AML-193 (cell line): Measurements from ENCODE around the gene LRP10.
"Not testable (repeated sequence)": the region's sequence is repeated elsewhere in the genome, so short reads cannot be mapped to it uniquely, and the experiment has no call there.

ENCODE experiments used
- DNase-seq, 2 experiments: peaks; one replicate each; lab custom pipeline; 2025; lab: John Stamatoyannopoulos, UW

LRP10 gene

DNA sequence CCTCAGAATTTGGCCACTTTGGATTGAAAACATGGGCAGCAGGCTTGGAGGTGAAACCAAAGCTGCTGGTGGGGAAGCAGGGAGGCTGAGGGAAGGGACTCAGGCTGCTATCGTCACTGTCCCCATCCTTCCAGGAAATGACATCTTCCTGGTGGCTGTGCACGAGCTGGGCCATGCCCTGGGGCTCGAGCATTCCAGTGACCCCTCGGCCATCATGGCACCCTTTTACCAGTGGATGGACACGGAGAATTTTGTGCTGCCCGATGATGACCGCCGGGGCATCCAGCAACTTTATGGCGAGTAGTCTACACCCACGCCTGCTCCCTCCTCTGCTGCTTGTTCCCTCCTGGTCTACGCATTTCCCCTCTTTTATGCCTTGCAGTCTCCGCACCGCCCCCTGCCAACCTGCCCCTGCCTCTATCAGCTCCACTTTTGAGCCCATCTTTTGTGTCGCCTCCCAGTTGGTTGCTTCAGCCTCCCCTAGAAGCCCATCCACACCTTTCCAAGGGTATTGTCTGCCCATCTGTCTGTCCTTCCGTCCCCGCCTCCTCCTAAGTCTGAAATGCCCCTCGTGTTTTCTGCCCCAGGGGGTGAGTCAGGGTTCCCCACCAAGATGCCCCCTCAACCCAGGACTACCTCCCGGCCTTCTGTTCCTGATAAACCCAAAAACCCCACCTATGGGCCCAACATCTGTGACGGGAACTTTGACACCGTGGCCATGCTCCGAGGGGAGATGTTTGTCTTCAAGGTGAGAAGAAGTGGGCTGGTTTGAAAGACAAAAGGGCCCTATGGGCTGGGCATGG lies 28.2 kb upstream of the LRP10 start:
- DNase-seq, result no peak

DNA sequence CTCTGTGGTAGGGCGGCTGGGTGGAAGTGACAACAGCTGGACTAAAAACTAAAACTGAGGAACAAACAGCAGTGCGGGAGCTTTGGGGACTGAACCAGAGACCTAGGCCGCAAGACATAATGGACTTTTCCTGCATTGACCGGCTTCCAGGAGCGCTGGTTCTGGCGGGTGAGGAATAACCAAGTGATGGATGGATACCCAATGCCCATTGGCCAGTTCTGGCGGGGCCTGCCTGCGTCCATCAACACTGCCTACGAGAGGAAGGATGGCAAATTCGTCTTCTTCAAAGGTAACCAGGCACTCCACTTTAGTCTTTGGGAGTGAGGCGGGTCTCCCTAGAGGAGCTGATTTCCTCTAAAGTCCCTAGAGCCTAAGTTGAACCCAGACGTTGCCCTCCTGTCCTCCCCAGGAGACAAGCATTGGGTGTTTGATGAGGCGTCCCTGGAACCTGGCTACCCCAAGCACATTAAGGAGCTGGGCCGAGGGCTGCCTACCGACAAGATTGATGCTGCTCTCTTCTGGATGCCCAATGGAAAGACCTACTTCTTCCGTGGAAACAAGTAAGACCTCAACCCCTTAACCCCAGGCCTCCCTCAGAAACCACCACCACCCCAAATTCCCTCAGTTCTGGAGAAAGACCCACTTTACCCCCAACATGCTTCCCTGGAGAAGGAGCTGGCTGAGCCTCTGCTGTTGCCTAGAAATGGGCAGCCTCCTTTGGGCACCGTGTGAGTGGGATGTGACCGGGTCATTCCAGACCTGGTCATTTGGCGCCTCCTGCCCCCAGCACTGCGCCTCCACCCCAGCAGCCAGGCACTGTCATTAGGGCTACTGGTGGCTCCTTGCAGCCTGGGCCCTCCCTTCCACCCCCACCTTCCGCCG lies 27.1 kb upstream of the LRP10 start:
- no peak for DNase-seq

DNA sequence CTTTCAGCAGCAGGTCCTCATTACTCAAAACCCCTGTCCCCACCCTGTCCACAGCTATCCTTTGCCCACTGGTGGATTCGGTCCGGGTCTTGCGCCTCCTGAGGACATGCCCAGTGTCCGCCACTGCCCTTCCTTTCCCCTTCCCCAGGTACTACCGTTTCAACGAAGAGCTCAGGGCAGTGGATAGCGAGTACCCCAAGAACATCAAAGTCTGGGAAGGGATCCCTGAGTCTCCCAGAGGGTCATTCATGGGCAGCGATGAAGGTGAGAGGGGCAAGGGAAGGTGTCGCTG lies 26.5 kb upstream of the LRP10 start:
- DNase-seq, result no peak

DNA sequence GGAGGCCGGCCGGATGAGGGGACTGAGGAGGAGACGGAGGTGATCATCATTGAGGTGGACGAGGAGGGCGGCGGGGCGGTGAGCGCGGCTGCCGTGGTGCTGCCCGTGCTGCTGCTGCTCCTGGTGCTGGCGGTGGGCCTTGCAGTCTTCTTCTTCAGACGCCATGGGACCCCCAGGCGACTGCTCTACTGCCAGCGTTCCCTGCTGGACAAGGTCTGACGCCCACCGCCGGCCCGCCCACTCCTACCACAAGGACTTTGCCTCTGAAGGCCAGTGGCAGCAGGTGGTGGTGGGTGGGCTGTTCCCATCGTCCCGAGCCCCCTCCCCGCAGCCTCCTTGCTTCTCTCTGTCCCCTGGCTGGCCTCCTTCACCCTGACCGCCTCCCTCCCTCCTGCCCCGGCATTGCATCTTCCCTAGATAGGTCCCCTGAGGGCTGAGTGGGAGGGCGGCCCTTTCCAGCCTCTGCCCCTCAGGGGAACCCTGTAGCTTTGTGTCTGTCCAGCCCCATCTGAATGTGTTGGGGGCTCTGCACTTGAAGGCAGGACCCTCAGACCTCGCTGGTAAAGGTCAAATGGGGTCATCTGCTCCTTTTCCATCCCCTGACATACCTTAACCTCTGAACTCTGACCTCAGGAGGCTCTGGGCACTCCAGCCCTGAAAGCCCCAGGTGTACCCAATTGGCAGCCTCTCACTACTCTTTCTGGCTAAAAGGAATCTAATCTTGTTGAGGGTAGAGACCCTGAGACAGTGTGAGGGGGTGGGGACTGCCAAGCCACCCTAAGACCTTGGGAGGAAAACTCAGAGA lies 25.5 kb upstream of the LRP10 start:
- DNase-seq, result no peak

DNA sequence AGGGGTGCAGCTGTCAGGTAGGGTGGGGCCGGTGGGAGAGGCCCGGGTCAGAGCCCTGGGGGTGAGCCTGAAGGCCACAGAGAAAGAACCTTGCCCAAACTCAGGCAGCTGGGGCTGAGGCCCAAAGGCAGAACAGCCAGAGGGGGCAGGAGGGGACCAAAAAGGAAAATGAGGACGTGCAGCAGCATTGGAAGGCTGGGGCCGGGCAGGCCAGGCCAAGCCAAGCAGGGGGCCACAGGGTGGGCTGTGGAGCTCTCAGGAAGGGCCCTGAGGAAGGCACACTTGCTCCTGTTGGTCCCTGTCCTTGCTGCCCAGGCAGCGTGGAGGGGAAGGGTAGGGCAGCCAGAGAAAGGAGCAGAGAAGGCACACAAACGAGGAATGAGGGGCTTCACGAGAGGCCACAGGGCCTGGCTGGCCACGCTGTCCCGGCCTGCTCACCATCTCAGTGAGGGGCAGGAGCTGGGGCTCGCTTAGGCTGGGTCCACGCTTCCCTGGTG lies 24.7 kb upstream of the LRP10 start:
- DNase-seq, result no peak

DNA sequence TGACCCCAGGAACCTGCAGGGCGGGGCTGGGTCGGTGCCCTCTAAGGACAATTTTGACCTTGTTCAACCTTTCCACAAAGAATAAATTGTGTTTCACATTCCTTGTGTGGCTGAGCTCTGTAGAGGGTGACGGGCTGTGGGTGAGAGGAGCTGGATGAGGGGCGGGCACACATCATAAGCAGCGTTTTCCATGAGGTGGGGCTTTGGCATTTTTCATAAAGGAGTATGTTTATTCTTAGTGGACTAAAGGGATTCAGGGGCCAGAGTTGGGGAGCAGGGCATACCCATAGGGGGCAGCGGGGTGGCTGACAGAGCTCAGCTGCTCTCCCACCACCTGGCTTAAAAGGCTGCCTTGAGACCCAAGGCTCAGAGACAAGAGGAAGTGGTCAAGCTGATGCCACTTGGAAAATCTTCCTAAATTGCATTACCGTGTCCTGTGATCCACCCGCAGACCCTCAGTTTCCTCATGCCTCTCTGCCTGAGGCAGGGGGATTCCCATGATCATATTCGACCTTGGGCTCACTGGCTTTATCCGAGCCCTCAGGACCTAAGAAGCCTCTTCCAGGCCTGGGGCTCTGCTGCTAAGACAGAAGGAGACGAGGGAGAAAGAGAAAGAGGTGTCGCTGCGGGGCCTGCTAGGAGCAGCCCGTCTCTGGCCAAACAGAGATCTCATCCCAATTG lies 23.7 kb upstream of the LRP10 start:
- no peak for DNase-seq

DNA sequence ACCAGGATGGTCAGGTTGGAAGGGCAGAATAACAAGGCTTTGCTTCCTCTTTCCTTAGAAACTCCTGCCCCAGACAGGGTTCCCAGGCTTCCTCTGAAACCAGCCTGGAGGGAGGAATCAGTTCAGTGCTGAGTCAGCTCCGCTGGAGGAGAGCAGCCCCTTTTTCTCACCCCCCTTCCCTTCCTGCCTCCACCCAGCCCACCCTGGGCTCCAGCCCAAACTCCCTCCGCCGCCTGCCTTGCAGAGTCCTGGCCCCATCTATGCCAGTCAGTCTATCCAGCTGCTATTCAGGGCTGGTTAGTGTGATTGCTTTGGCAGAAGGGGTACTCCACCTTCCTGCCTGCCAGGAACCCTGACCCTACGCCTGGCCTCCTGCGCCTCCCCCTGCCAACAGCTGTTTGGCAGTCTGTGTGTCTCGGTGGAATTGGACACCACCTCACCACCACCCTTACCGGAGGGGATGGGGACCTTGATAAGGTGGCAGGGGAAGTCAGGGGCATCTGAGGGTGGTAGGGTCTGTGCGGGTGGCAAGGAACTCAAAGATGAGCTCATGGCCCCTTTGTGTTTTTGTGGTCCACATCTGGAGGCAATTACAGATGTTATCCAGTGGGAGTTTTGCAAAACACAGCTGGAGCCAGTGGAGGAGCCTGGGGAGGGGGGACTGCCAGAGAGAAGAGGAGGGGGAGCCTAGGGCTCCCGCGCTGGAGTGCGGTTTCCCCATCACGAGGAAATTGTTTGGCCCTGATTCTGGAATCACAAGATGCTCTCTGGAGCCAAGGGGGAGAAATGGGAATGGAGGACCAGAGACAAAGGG lies 23.0 kb upstream of the LRP10 start:
- no peak for DNase-seq

DNA sequence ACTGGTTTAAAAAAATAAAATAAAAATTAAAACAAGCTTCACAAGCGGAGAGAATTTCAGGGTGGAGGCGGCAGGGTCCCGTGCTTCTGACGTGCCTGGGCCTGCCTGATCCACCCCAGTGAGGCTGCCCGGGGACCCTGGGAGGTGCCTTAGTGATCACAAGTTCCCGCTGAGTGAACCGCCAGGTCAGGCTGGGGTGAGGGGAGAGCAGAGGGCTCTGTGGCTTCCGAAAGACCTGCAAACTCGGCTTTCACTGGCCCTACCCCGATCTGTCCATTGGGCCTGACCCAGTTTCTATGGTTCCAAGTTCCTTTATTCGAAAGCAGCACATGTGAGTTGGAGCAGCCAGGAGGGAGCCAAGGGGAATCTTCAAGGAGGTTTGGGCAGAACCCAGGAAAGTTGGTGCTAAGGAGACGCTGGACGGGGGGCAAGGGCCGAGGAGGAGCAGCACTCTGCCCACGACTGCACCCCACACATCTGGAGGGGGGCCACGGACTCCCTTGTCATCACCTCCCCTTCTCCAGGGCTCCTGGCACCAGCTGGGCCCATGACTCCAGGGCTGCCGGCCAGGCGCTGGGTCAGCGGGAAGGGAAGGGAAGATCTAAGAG lies 22.2 kb upstream of the LRP10 start:
- no peak for DNase-seq

DNA sequence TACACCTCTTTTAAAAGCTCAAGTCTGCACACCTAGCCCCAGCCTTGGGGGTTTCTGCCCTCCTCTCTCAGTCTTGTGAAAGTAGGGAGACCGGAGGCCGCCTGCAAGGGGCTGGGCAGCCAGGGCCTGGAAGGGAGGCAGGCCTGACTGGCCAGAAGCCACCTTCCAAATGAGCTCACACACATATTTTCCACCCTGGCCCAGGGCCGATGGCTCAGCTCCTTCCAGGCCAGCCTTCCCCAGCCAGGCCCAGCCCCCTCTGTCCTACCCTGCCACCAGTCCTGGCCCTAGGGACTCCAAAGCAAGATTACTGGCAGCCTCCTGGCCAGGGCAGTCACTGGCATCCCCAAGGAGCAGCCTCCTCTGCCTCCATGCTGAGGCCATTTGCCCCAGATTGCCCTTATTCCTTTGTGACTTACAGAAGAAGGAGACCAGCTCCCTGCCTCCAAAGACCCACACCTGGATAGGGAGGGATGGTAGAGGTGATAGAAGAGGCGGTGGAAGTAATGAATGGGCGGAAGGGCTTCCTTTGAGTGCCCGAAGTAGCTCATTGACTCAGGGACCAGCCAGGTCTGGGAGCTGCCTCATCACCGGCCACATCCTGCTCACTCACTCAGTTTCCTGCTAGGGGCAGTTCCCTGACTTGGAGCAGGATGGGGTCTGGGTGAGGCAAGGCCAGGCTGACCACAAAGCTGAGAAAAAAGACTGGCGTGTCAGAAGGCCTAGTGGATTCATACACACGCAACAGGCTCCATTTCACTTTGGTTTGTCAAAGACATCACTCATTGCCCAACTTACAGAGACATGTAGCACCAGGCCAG lies 20.4 kb upstream of the LRP10 start:
- DNase-seq, result peak; percentile 93 to 94

DNA sequence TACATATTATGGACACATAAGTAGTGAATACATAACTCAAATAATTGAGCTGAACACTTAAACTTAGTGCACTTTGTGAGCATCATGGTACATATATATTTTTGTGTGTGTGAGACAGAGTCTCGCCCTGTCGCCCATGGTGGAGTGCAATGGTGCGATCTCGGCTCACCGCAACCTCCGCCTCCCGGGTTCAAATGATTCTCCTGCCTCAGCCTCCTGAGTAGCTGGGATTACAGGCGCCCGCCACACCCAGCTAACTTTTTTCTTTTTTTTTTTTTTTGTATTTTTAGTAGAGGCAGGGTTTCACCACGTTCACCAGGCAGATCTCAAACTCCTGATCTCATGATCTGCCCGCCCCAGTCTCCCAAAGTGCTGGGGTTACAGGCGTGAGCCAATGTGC lies 19.4 kb upstream of the LRP10 start:
- DNase-seq, result not testable (repeated sequence)

DNA sequence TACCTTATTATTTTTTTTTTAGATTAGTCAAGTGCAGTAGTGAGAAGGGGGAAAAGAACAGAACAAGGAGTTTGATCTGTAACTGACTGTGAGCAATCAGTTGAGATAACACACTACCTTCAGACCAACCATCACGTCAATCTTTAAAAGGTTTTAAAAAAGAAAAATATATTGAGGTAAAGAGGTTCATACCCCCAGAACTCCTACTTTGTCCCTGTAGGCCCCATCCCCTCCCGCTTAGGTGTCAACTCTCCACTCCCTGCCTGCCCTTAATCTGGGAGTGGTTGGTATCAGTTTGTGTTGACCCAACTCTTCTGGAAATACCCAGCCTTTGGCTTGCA lies 19.0 kb upstream of the LRP10 start:
- no peak for DNase-seq

DNA sequence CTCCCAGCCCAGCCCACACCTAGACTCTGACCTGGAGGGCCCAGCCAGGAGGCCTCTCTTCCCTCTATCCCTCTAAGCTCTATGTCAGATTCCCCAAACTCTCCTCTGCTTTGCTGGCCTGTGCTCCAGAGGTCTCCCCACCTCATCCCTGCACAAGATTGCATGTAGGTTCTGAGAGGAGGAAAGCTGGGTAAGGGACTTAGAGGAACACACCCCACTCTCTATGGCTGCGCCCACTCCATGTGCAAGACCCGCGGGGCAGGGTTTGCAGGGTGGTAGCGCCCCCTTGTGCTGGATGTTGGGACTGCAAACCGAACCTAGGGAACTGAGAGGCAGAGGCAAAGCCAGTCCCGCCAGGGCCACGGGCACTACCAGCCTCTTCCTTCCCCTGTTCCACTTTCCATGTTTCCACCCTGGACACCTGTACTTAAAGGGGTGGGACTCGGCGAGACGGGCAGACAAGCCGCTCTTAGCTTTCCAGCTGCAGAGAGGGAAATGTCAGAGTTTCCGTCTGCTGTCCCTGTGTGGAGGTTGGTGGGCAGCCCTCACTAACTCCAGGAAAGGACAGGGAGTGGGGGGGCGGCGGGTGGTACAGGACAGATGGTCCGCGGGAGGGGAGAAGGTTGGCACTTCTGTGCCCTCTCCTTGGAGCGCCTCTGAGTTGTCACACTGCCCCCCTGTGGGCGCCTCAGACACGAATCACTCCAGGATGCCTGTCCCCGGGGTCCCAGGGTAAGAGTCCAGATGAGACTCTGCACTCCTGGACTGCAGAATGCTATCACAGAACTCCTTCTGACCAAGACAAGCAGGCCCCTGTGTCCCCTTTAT lies 18.4 kb upstream of the LRP10 start:
- DNase-seq, result peak; percentile 52 to 62

DNA sequence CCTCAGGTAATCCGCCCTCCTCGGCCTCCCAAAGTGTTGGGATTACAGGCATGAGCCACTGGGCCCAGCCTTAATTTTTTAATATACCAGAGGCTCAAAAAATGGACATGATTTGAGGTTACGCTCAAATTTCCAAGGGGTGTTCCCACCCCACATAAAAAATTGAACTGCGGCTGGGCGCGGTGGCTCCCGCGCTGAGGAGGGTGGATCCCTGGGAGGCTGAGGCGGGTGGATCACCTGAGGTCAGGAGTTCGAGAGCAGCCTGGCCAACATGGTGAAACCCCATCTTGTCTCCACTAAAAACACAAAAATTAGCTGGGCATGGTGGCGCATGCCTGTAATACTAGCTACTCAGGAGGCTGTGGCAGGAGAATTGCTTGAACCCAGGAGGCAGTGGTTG lies 17.2 kb upstream of the LRP10 start:
- DNase-seq, result not testable (repeated sequence)

DNA sequence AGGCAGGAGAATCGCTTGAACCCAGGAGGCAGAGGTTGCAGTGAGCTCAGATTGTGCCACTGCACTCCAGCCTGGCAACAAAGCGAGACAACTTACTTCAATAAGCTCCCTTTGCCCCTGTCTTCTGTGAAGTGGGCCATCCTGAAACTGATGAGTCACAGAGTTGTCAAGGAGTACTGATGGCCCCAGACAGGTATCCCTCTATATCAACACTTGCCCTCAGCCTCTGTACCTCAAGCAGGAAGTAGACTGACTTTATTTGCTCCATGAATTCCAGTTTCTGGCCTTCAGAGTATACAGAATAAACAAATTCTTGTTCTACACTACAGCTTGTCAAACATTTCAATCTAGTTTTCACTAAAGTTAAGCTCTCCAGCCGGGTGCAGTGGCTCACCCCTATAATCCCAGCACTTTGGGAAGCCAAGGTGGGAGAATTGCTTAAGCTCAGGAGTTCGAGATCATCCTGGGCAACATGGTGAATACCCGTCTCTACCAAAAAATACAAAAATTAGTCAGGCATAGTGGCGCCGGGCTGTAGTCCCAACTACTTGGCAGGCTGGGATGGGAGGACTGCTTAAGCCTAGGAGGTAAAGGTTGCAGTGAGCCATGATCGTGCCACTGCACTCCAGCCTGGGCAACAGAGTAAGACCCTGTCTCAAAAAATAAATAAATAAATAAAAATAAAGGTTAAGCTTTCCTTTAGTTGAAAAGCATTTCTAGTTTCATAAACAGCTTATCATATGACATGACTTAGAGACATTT lies 16.4 kb upstream of the LRP10 start:
- DNase-seq, result no peak

DNA sequence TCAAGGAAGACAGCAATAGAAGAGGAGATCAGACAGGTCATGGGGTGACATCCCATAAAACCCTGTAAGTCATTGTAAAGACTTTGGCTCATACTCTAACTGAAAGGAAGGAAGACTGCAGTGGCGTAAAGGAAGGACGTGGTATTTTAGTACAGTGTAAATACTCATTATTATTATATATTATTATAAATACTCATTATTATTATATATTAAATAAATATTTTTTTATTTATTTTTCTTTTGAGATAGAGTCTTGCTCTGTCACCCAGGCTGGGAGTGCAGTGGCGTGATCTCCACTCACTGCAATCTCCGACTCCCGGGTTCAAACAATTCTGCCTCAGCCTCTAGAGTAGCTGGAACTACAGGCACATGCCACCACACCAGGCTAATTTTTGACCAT lies 15.1 kb upstream of the LRP10 start:
- no peak for DNase-seq

DNA sequence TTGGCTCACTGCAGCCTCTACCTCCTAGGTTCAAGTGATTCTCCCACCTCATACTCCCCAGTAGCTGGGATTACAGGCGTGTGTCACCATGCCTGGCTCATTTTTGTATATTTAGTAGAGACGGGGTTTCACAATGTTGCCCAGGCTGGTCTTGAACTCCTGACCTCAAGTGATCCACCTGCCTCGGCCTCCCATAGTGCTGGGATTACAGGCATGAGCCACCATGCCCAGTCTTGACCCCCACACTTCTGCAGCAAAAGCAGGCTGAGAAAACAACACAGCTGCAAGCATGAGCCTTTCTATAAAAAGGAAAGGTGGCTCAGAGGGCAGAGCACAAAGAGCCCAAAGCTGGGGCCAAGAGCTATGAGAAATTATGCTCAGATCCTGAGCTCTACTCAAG lies 11.2 kb upstream of the LRP10 start:
- not testable (repeated sequence) for DNase-seq

DNA sequence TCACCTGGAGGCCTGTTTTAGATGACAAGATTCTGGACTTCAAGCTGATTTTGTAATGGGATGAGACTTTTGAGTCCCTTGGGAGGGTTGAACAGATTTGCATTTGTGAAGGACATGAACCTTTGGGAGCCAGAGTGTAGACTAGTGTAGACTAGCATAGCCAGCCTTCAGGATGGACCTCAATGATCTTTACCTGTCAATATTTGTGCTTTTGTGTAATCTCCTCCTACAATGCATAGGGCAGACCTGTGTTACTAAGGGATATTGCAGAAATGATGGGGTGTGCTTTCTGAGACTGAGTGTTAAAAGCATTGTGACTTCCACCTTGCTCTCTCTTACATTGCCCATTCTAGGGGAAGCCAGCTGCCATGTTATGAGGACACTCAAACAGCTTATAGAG lies 9.9 kb upstream of the LRP10 start:
- DNase-seq, result no peak

DNA sequence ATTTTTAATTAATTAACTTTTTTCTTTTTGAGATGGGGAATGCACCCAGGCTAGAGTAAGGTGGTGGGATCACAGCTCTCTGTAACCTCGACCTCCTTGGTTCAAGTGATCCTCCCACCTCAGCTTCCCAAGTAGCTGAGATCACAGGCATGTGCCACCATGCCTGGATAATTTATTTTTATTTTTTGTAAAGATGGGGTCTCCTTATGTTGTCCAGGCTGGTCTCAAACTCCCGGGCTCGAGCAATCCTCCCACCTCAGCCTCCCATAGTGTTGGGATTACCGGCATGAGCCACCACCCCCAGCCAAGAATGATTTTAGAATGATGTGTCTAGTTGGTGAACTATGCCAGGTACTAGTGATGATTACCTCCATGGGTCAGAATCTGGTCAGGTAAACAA lies 6.6 kb upstream of the LRP10 start:
- DNase-seq, result no peak
